Heart left ventricle (tissue), 16 donors: ENCODE data around the gene WNT7A. TPM values are rescaled to one million over a fixed set of nuclear protein-coding genes. Genes with fewer than 3 reads are reported as not detected.

Experiments used
- ATAC-seq, 4 donors: fragments of 200-7000 bp; cut with Tn5 transposase; one replicate each; pipeline ENCODE4 v1.9.1; 2020 to 2022; ENCODE audit warnings: moderate library complexity in 4 of 4, mild to moderate bottlenecking in 3 of 4, moderate number of reproducible peaks in 1 of 4
- DNase-seq, 5 donors: peaks; one replicate each; pipeline ENCODE4 v3.0.0-alpha.2; 2020
- H3K27ac ChIP-seq, 12 donors: fragments of 200-600 bp; sonication (generic) in 4 of 12; one replicate each; pipeline versions ENCODE4 v1.5.0 to v1.8.0; 2016 to 2022; ENCODE audit warnings: mild to moderate bottlenecking in 2 of 12
- H3K27me3 ChIP-seq, 9 donors: fragments of 200-600 bp; sonication (generic) in 2 of 9; one replicate each; pipeline versions ENCODE4 v1.5.1 to v1.8.0; 2016 to 2022; ENCODE audit warnings: mild to moderate bottlenecking in 3 of 9
- H3K36me3 ChIP-seq, 9 donors: fragments of 200-600 bp; sonication (generic) in 2 of 9; one replicate each; pipeline versions ENCODE4 v1.5.0 to v1.8.0; 2018 to 2022; ENCODE audit warnings: mild to moderate bottlenecking in 2 of 9
- H3K4me1 ChIP-seq, 12 donors: fragments of 200-600 bp; sonication (generic) in 4 of 12; one replicate each; pipeline versions ENCODE4 v1.5.0 to v1.8.0; 2016 to 2022; ENCODE audit warnings: mild to moderate bottlenecking in 3 of 12
- H3K4me3 ChIP-seq, 12 donors: fragments of 200-600 bp; sonication (generic) in 4 of 12; one replicate each; pipeline versions ENCODE4 v1.5.0 to v1.8.0; 2017 to 2022; ENCODE audit warnings: mild to moderate bottlenecking in 9 of 12, moderate library complexity in 4 of 12
- H3K9me3 ChIP-seq, 12 donors: fragments of 200-600 bp; sonication (generic) in 4 of 12; one replicate each; pipeline versions ENCODE4 v1.5.0 to v1.8.0; 2016 to 2022; ENCODE audit warnings: mild to moderate bottlenecking in 1 of 12
- CTCF ChIP-seq, 12 donors: fragments of 200-600 bp; sonication (generic) in 4 of 12; IDR thresholded peaks; one replicate each; pipeline versions ENCODE4 v1.5.0 to v1.8.0; 2018 to 2022; ENCODE audit warnings: antibody characterized with exemption in 12 of 12, mild to moderate bottlenecking in 5 of 12
- POLR2A ChIP-seq, 2 donors: fragments of 450-650 bp; IDR thresholded peaks; one replicate each; pipeline ENCODE4 v1.6.1; 2017; ENCODE audit warnings: antibody characterized with exemption in 2 of 2, mild to moderate bottlenecking in 2 of 2, moderate library complexity in 2 of 2
- WGBS, 4 donors: extraction: QIAGEN DNeasy Blood & Tissue Kit in 2 of 4; methylation state at CpG; one replicate each; pipeline versions ENCODE4 v1.1.5 to v1.1.7; 2013 to 2018; 5-methylcytosine and 5-hydroxymethylcytosine counted together
- intact Hi-C, 10 donors: fragments of 100-400 bp; cut with DNase I; formaldehyde crosslinking; loops; one replicate each; pipeline versions ENCODE4 v1.11.1 to v1.14.2; 2022
- polyA plus RNA-seq, 2 donors: library from polyadenylated mRNA; stranded (reverse); fragments of 200-250 nt; gene quantifications; one replicate each; pipeline ENCODE4 v1.2.3, GENCODE V29; 2013
- total RNA-seq, 9 donors: library from RNA; depleted of rRNA in 2 of 9; stranded (reverse); fragments of >200 nt in 2 of 9; fragmentation: NEBNext Ultra II Directional in 3 of 9; extraction: Animal tissue kit (Norgen Biotek cat#: 25700) in 3 of 9; gene quantifications; one replicate each; pipeline versions ENCODE4 v1.1.0 to v1.2.4, GENCODE V29; 2016 to 2023
- donor health status: ischemic (EF 13 %, LVEDD 7.1; RV severe dilation, severe dysfunction).
- donor health status: healthy with polysubstance abuse.
- donor health status: DM: no; HTN: yes; CAD: no.
- donor health status: DM: no; HTN: no; CAD: no.
- donor health status: ischemic (EF 25% LVEDD 6.9; RV normal size, moderate dysfunction).
- donor health status: ischemic (EF 25% LVEDD 5.7; RV mildly dilated, moderate dysfunction).
- donor health status: healthy.
- donor health status: DM: yes; HTN: yes; CAD: no.
- donor health status: ischemic (EF 35%, LVEDD 5.7; RV mildly dilated, moderate dysfunction).
- donor health status: nonischemic (EF 11% LVEDD 7.7; RV severe dilation, severe dysfunction).
- donor health status: DM: yes; HTN: yes; CAD: no.
- donor health status: PGD.
- donor health status: ischemic (EF 29% LVEDD 5.4; RV normal size, mild dysfunction).
- donor health status: nonischemic (EF 23%, LVEDD 6.1; RV moderate dilation, normal function).

WNT7A gene
- total and polyA plus RNA-seq, 11 donors: not detected

- Histone ChIP-seq H3K27ac (no peak overlapping the region), H3K36me3 (no peaks in the 10 kb centered on the region), H3K4me3 (no peak overlapping the region), H3K9me3 (no peaks in the 10 kb centered on the region), H3K4me1 (no peaks in the 10 kb centered on the region), H3K27me3 (peaks cover 0 to 25% (median 0%) of the 10 kb centered on the region in 9 donors)
- no peak for TF ChIP-seq CTCF (IDR thresholded peaks at IDR 0.05)
- TF ChIP-seq POLR2A (IDR thresholded peaks at IDR 0.05): no peak
- peak in 1 of 5 donors; percentile 34 for DNase-seq
- WGBS, 4 donors: 62 to 72% (median 69%) methylated on average over 7 to 11 of the region's 11 CpGs
- intact Hi-C loops: no loop called here
- no peak for ATAC-seq
Measured at GRCh38 chr3:13768453-13768852, 111.4 kb downstream of the WNT7A start.

DNA sequence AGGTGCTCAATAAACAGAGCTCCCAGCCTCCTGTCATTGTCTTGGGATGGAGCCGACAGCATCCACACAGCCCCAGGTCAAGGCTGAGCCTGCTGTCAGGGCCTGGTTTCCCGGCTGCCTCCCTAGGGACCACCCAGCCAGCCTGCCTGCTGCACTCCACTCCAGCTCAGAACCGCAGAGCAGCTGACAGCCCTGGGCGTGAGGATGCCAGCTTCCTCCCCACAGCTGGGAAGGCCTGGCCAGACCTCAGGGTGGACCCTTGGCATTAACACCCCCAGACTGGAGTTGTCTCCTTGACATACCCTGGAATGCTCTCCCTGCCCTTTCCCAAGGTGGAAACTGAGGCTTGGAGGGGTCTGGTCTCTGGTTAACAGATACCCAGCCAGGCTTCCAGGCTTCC is 112.0 kb downstream of the WNT7A start:
- intact Hi-C loops: no loop called here
- Histone ChIP-seq H3K27ac (no peak overlapping the region), H3K4me3 (no peak overlapping the region)

DNA sequence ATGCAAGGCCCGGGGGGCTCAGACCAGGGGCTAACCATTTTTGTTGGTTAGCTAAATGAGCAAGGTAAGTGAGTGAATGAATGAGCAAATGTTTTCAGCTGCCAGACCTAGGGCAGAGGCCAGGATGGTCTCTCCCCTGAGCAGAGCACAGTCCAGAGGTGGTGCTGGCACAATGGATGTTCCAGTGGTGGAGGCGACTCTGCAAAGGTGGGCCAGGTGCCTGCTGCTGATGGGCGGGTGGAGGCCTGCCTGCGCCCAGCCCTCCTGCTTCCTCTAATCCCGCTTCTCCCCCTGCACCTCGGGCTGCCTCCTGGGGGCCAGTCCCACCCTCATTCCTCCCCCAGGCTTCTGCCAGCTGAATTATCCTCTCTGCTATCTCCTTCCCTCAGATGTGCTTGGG is 112.8 kb downstream of the WNT7A start:
- TF ChIP-seq POLR2A (IDR thresholded peaks at IDR 0.05) (no peak), CTCF (IDR thresholded peaks at IDR 0.05) (no peak)
- Histone ChIP-seq H3K9me3 (peaks cover 0 to 4% (median 0%) of the 10 kb centered on the region in 12 donors), H3K4me1 (no peaks in the 10 kb centered on the region), H3K36me3 (no peaks in the 10 kb centered on the region), H3K27me3 (peaks cover 0 to 20% (median 0%) of the 10 kb centered on the region in 9 donors), H3K27ac (no peak overlapping the region), H3K4me3 (no peak overlapping the region)
- intact Hi-C loops: no loop called here
- 62 to 78% (median 73%) methylated on average over 5 to 6 of the region's 6 CpGs for WGBS, 4 donors
- ATAC-seq: no peak
- peak in 1 of 5 donors; percentile 33 for DNase-seq

More for the DNA sequence above, 112.0 kb downstream of the WNT7A start:
- peaks cover 0 to 25% (median 0%) of the 10 kb centered on the region in 9 donors for H3K27me3 ChIP-seq
- no peaks in the 10 kb centered on the region for H3K4me1 ChIP-seq
- no peaks in the 10 kb centered on the region for H3K36me3 ChIP-seq
- DNase-seq: peak in 1 of 5 donors; percentile 45
- 28 to 47% (median 42%) methylated on average over 2 to 4 of the region's 4 CpGs for WGBS, 4 donors
- TF ChIP-seq POLR2A (IDR thresholded peaks at IDR 0.05) (no peak), CTCF (IDR thresholded peaks at IDR 0.05) (no peak)
- no peak for ATAC-seq
- peaks cover 0 to 3% (median 0%) of the 10 kb centered on the region in 12 donors for H3K9me3 ChIP-seq

Other genes with a start within 250 kb of the WNT7A start
- 10 to 100 TPM; 14.8 to 31.1 (median 25.9) TPM for gene CHCHD4, start 244.8 kb upstream of the WNT7A start, total RNA-seq
- gene CHCHD4, start 244.8 kb upstream of the WNT7A start, polyA plus RNA-seq: 10 to 100 TPM; 19.0 to 31.3 TPM
- gene TMEM43, start 245.0 kb upstream of the WNT7A start, total RNA-seq: 10 to 100 TPM; 30.5 to 98.6 (median 46.0) TPM
- 100 to 1,000 TPM in 1 of 2 donors, 10 to 100 TPM in 1; 26.1 to 150 TPM for gene TMEM43, start 245.0 kb upstream of the WNT7A start, polyA plus RNA-seq